Stimulated activated CD8-positive, alpha-beta memory T cell treated with anti-CD3 and anti-CD28 coated beads, Interleukin-15, amount 100 ng/mL, for 24 hours (primary cell): Measurements from ENCODE around the gene ARAP1.

Experiments
- DNase-seq: peaks from one replicate; pipeline ENCODE4 v3.0.0-alpha.2; 2020; ENCODE audit warnings: low read depth

The ARAP1 gene

DNA sequence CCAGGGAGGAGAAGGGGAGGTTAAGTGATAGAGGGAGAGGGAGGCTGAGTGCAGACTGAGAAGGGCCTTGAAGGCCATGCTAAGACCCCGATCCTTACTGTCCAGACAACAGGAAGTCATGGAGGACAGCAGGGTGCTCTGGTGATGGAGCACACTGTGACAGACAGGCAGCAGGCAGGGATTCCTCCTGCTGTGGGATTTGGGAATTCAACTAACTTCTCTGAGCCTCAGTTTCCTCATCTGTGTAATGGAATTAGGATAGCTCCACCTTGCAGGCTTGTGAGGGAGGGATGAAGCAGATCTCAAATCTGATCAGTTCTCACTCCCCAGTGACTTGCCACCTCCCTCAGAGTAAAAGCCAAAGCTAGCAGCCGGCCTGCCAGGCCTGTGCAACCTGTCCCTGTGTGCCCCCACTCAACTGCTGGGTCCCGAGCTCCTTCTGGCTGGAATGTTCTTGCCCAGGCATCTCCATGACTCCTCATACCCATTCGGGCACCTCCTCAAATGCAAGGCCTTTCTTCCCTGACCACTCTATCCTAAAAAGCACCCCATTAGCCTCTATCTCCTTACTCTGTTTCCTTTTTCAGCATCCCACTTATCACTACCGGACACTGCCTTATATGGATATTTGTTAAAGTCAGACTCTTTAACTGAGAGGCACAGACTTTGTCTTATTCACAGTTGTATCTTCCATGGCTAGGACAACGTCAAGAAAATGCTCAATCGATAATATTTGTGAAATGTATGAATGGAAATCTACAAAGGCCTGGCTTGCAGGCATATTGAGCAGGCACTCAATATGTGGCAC lies 9.5 kb downstream of the ARAP1 start:
- no peak for DNase-seq

DNA sequence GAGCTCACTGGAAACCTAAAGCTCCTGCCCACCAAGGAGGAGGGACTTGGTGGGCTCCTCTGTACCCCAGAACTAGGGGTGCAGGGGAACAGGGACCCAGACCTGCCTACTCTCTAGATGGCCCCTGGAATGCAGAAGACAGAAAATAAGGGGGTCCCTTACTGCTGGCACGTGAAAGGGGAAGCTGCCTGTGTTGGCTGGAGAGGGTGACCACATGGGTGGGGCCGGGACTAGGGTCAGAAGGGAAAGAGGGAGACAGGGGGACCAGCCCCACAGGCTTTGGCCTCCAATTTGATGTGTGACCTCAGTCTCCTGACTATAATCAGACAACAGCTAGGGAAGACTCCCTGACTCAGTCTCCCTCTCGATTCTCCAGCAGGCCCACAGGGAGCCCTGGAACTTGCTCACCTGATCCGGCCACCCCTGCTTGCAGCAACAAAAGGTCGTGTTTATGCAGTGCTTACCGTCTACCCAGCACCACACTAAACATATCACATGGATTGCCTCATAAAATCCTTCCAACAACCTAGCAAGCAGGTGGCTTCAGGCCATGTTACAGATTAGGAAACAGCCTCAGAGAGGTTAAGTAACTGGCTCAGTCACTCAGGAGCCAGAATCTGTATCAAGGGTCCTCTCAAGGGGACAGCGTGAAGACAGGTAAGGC lies 10.2 kb downstream of the ARAP1 start:
- no peak for DNase-seq

DNA sequence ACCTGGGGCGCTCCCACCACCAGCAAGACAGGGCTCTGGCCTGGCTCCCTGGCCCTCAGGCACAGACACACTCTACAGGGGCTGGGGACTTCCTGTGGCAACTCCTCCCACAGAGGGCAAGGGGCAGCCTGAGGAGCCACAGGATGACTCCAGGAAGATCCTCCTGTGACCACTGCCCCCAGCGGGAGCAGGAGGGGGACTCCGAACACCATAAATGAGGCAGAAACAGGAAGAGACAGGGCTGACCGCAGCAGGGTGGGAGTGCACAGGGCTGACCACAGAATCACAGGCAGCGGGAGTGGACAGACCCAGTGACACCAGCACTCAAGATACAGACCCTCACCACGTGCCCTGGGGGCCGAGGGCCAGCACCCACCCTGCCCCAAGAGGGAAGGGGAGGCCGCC lies 10.8 kb downstream of the ARAP1 start:
- DNase-seq = no peak

DNA sequence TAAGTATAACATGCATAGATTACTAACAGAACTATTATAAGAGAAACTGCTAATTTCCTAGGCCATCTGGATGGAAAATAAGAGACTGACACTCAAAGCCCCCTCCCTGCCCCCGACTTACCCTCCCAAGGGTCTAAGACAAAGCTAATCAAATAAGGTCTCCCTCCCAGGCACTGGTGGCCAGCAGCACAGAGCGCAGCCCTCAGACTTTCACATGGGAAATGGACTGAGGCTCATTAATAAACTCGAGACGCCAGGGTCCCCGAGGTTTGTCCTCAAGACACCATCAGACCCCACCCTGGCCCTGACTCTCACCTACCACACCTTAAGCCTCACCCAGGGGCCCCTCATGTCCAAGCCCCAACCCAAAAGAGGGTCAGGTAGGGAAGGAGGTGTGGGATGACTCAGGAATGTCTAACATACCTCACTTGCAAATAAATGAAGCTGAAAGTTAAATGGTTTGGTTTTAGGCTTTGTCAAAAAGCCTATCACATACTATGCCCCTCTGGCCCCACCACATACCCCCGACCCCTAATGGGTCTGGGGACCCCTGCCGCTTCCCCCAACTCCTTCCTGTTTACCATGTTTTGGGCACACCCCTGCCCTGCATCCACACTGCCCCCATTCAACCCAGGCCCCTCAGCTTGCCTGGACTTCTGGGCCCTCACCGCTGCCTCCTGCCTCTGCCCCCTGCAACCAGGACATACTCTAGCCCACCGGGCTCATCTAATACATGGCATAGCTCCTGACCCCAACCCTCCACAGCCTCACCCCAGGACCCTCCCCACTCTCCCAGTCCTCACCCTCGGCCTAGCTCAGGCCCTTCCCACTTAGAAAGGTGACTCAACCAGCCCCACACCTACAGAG lies 11.4 kb downstream of the ARAP1 start:
- DNase-seq = no peak

DNA sequence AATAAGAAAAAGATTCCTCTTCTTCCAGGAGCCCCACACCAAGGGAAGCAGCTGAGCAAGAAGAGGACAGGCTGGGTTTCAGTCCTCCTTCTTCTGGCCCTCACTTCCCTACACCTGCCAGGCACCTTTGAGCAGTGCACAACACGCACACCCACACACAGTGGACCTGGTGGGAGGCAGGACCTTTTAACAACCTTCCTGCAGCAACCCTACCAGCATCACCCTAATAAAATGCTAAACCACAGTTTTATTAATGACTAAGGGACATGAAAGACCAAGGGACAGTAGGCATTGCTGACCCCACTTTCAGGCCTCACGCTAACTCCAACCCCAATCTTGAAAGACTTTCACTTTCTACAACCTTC lies 12.2 kb downstream of the ARAP1 start:
- no peak for DNase-seq

DNA sequence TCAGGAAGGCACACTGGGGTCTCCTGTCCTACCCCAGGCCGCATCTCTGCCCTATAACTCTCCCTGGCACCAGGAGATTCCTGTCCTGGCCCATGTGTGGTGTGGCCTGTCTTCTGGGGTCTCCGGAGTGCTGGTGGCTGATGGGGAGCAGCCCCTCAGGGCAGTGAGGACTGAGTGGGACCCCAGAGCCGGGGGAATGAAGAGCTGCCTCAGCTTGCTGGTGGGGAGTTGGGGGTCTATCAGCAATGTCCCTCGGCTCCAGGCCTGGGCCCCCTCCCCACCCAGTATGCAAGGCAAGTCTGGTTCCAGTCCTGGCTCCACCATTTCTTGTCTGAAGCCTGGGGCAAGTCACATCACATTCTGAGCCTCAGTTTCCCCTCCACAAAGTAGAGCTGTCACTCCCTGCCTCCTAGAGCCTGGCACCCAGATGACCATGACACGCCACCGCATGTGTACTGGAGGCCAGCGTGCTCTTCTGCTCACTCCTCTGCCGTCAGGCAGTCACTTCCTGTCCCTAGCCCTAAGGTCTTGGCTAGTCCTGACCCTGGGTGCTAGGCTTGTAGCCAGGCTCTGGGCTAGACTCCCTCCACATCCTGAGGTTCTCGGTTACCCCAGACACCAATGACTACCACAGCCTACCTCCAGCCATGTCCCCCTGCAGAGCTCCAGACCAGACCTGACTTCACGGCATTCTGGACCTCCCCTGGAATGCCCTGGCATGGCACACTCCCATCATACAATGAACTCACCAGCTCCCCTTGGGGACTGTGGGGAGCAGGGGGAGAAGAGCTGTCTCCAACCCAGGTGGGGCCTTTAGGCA lies 12.8 kb downstream of the ARAP1 start:
- DNase-seq = no peak

DNA sequence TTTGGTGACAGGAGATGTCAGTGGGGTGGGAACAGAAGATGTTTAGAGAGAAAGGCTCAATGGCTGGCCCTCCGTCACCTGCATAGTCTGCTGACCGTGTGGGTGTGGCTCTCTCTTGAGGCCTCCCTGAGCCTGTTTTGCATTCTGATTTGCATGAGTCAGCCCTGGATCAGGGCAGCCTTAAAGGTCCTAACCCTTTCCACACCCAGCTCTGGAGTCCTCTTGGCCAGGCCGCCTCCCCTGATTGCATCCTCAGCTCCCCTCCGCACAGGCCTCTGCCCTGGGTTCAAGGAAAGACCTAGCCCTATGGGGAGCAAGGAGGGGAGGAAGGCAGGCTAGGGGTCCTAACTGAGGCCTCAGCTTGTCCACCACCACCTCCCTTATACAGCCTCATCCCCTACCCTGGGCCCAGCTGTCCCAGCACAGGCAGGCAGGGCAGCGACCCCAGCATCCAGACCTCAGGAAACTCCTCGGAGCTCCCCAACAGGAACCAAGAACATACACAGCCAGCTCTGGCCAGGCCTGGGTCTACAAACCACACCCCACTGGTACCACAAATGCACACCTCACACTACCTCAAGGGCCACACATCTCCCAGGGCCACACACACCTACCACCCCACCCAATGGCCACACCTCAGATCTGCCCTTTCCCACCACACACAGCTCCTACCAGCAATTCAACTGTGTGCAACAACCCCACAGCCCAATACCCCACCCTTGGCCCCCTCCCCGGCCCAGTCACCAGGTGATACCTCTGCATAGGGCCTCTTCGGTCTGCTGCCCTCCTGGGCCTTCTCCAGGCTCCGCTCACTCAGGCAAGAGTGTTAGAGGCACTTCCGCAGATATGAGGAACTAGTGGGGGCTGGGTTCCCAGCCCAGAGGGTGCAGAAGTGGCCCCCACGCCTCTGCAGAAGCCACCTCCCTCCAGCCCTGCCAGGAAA lies 13.7 kb downstream of the ARAP1 start:
- no peak for DNase-seq

DNA sequence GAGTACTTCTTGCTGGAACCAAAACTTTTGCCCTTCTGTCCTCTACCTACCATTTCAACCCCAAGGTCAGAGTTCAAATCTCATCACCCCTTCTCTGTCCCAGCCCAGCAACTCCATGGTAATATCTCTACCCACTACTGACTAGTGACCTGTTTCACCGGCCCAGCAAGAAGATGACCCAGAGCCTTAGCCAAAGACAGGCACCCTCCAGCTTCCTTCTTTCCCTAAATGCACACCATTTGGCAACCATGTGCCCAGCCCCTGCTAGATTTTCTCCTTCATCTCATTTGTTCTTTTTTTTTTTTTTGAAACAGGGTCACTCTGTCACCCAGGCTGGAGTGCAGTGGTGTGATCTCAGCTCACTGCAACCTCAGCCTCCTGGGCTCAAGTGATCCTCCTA lies 14.9 kb downstream of the ARAP1 start:
- no peak for DNase-seq

DNA sequence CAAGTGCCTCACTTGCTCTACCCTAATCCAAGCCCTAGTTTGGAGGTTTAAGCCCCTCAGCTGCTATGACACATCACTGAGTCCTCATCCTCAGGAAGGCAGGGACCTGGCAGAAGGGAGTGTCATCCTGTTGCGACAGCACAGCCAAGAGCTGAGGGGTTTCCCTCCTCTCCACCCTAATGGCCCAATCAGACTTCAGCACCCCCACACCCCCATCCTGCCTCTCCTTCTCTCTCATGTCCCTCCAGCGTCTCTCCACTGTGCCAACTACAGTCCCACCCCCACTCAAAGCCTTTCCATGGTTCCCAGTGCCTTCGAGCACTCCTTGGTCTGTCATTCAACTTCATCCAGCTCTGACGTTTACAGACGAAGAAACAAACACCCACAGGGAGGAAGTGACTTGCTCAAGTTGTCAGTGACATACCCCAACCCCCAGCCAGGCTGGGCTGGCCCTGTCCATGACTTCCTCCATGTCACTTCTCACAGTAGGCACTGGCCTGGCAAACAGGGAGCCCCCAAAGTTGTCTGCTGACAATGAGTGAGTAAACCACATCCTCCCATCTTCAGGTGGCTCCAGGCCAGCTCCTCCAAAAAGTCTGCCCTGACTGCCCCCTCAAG lies 15.6 kb downstream of the ARAP1 start:
- DNase-seq = no peak

DNA sequence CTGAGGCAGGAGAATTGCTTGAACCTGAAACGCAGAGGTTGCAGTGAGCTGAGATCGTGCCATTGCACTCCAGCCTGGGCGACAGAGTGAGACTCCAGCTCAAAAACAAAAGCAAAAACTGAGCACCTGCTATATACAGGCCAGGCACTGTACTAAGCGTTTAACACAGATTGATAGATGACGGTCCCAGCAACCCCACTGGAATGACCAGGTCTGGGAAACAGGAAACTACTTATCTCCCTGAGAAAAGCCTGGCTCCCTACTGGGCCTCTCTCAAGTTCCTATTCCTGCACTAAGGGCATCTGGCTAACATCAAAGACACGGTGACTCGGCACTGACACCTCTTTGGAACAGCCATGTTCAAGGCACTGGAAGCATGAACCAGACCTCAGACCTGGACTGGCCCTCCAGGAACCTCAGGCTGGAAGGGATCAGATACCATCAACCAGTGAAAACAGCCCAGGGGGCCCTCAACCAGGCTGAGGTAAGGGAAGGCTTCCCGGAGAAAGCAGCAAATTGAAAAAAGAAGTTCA lies 16.6 kb downstream of the ARAP1 start:
- DNase-seq = no peak

DNA sequence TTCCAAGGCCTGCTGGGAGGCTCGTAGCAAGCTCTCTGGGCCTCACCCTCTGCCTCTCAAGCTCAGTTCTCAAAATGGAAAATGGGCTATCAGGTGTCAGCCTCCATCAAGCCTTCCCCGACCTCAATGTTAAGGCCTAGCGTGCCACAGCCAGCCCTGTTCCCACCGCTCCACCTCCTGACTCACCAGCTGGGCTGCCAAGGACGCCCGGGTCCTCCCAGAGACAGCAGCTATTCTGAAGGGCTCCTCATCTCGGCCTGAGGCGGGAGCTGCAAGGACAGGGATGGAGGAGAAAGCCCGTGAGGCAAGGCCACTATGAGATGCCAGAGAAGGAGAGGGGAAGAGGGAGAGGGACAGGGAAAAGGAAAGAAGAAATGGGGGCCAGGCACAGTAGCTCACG lies 19.9 kb downstream of the ARAP1 start:
- no peak for DNase-seq

DNA sequence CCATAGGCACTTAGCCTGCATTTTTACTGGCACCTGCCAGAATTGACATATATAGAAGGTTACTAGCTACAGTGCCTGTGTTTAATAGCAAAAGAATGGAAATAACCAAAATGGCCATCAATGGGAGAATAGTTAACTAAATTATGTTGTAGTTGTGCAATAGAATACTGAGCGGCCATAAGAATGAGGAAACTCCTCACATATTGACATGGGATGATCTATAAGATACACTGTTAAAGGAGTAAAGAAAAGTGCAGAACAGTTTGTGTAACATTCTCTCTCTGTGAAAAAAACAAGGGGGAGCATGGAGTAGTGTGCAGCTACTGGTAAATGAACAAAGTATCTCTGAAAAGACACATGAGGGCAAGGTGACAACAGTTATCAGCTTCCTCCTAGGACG lies 21.5 kb downstream of the ARAP1 start:
- no peak for DNase-seq

DNA sequence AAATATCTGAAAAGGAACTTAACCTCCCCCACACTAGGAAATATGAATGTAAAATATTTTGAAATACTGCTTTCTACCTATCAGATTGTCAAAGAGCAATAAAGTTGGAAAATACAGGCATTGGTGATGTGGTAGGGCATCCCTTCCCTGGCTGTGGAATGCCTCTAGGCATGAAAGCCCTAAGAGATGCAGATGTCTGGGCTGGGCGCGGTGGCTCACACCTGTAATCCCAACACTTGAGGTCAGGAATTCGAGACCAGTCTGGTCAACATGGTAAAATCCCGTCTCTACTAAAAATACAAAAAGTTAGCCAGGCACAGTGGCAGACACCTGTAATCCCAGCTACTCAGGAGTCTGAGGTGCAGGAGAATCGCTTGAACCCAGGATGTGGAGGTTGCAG lies 22.0 kb downstream of the ARAP1 start:
- DNase-seq = no peak

DNA sequence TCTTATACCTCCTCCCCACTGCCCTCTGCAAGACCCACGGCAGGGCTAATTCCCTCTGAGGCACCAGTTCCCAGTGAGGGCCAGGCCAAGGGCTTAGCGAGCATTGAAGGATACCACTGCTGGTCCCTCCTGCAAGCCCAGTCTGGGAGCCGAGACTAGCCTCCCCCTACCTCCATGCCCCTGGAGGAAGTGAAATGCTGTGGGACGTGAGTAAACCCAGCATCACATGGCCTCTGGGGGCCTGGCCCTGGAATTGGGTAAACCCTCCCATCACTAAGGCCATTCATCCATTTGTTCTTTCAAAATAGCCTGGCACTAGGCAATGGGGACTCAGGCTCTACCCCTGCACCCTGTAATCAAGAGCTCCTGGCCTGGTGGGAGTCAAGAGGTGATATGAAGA lies 24.7 kb downstream of the ARAP1 start:
- DNase-seq = no peak

DNA sequence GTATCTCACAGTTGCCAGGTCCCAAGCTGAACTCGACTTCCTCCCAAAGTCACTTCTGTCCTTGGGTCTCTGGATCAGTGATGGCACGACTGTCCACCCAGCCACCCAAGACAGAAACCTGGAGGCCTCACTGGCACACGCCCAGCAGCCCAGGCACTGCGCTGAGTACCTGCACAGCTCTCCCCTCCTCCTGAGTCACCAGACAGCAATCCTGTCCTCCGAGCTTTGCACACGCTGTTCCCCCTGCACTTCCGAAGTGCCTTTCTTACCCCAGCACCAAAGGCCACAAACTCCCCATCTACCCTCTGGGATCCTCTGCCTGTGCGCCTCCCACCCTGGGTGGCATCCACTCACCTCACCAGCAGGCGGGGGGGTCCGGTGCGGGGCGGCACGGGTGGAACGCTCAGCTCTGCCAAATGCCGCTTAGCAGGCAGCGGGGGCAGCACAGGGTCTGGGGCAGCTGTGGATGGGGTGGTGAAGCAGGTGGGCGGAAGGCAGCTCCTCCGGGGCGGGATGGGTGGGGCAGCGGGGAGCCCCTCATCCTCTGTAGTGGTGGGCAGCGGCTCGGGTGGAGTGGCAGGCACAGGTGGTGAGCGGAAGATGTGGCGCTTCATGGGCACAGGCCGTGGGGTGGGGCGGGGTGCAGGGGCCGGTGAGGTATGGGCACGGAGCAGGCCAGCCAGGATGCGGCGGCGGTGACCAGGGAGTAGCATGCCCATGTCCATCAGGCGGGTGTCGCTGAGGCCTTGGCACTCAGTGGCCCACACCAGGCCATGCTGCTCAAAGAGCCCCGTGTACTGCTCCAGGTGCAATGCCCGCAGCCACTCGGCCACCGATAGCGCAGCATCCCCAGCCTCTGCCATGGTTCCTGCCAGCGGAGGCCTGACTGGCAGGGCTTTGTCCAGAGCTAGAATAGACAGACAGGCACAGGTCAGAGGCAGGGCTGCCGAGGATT lies 25.7 kb downstream of the ARAP1 start:
- DNase-seq = no peak

DNA sequence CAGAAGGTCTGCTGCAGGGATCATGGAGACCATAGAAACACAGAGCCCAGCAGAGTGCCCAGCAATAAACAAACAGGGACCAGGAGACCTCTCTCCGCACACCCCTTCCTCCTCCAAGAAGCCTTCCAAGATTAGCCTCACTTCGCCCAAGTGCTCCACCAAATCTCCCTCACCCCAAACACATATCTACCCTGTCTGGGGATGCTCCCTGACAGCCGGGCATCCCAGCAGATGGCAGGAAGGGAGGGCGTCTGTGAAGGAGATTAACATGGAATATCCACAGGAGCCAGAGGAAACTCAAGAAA lies 26.5 kb downstream of the ARAP1 start:
- no peak for DNase-seq

DNA sequence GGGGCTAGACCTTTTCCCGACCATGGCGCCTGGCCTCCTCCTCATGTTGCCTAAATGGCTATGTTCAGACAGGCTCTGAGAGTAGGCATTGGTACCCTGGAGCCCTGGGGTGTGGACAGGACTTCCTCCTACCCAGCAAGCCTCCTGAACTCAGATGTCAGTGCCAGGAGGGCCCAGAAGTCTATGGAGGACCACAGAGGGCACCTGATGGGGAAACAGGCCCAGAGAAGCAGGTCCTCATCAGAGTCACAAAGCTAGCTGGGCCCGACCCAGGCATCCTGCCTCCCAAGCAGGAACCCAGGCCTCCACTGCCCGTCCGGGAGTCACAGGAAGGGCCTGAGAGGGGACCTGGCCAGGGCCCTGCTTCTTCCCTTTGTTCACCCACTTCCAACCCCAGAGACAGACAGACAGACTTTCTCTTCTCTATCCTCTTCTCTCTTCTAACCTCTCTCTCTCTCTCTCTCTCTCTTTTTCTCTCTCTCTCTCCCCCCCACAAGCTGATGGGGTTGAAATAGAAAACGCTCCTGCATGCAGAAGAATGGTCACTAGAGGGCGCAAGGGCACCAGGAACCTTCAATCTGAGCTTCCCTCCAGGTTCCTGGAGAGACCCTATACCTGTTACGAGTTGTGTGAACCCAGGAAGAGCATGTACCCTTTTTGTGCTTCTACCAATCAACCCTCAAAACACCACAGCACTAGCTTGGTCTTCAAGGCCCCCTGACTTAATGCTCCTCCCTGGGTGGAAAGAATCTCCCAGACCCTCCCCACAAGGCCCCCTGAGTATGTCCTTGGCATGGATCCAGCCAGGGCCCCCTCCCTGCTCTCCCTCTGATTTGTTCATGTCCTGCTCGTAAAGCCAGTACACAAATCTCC lies 27.1 kb downstream of the ARAP1 start:
- DNase-seq = peak; percentile 51

DNA sequence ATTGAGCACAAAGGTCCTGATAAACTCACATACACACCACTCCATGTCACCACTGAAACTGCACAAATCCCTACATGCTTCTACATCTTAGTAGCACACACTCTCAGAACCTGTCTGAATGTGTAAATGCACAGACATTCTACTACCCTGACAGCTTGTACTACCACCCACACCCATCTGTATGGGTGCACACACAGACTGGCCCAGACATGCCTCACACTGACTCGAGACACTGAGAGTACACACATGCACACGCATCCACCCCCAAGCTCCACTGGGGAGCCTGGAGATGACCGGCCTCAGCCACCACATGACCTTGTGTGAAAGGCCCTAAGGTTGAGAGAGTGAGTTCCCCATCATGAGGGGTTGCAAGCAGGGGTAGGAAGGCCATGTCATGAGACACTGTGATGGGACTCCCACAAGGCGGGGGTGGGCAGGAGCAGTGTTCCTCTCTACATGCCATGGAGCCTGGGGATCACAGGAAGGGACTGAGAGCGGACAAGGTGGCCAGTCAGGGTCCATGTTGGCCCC lies 28.1 kb downstream of the ARAP1 start:
- DNase-seq = no peak
